T-helper 1 cell treated with Interleukin-12 subunit alpha and Interleukin-12 subunit beta and Interleukin-4 antibody, amounts not matched to agents 30 μg/mL and 1 μg/mL, for 36 hours (primary cell): ENCODE results near the gene CD79B.
"Not testable (repeated sequence)": the region's sequence is repeated elsewhere in the genome, so short reads cannot be mapped to it uniquely, and the experiment has no call there.

Experiments
- H3K27ac Mint-ChIP-seq: one replicate; pipeline ENCODE4 v1.8.0; 2021; ENCODE audit warnings: mild to moderate bottlenecking, mixed read lengths
- H3K27me3 Mint-ChIP-seq: one replicate; pipeline ENCODE4 v1.8.0; 2021; ENCODE audit warnings: low read depth, mixed read lengths
- H3K36me3 Mint-ChIP-seq: one replicate; pipeline ENCODE4 v1.8.0; 2021; ENCODE audit warnings: low read depth, mixed read lengths
- H3K4me1 Mint-ChIP-seq: one replicate; pipeline ENCODE4 v1.8.0; 2021; ENCODE audit warnings: low read depth, mixed read lengths
- H3K4me3 Mint-ChIP-seq: one replicate; pipeline ENCODE4 v1.8.0; 2021; ENCODE audit warnings: mild to moderate bottlenecking, moderate library complexity, mixed read lengths
- H3K9me3 Mint-ChIP-seq: one replicate; pipeline ENCODE4 v1.8.0; 2021; ENCODE audit warnings: mixed read lengths

Gene CD79B

GRCh38 chr17:63917206-63917605 is 14.9 kb downstream of the CD79B start:
- H3K4me3 Mint-ChIP-seq, H3K9me3 Mint-ChIP-seq, H3K27ac Mint-ChIP-seq, H3K36me3 Mint-ChIP-seq: not testable (repeated sequence)
- Mint-ChIP-seq H3K4me1 (peaks cover 15% of the 10 kb centered on the region), H3K27me3 (peaks cover 16% of the 10 kb centered on the region)

- Mint-ChIP-seq H3K4me3 (no peak overlapping the region), H3K36me3 (no peaks in the 10 kb centered on the region), H3K27me3 (peaks cover 16% of the 10 kb centered on the region), H3K27ac (no peak overlapping the region), H3K9me3 (no peaks in the 10 kb centered on the region), H3K4me1 (peaks cover 15% of the 10 kb centered on the region)
Measured at GRCh38 chr17:63916566-63917185, 15.5 kb downstream of the CD79B start.

GRCh38 chr17:63915753-63916152 is 16.4 kb downstream of the CD79B start:
- H3K9me3 Mint-ChIP-seq, H3K36me3 Mint-ChIP-seq, H3K27ac Mint-ChIP-seq, H3K4me3 Mint-ChIP-seq: not testable (repeated sequence)
- H3K4me1 Mint-ChIP-seq, result peaks cover 15% of the 10 kb centered on the region
- H3K27me3 Mint-ChIP-seq, result peaks cover 16% of the 10 kb centered on the region

GRCh38 chr17:63914471-63914870 is 17.7 kb downstream of the CD79B start:
- Mint-ChIP-seq H3K9me3 (no peaks in the 10 kb centered on the region), H3K4me1 (peaks cover 11% of the 10 kb centered on the region), H3K27ac (no peak overlapping the region), H3K36me3 (no peaks in the 10 kb centered on the region), H3K27me3 (peaks cover 23% of the 10 kb centered on the region), H3K4me3 (no peak overlapping the region)

- Mint-ChIP-seq H3K27me3 (peaks cover 26% of the 10 kb centered on the region), H3K36me3 (no peaks in the 10 kb centered on the region), H3K4me3 (no peak overlapping the region), H3K4me1 (peaks cover 3% of the 10 kb centered on the region), H3K27ac (no peak overlapping the region), H3K9me3 (no peaks in the 10 kb centered on the region)
Measured at GRCh38 chr17:63911657-63912100, 20.5 kb downstream of the CD79B start.

GRCh38 chr17:63911041-63911635 is 21.0 kb downstream of the CD79B start, which contains the start of gene CSHL1:
CSHL1 (minus strand) TSS chr17:63911258; CDS start chr17:63911196, 62 bp downstream.
- H3K27me3 Mint-ChIP-seq, result peaks cover 31% of the 10 kb centered on the region
- no peaks in the 10 kb centered on the region for H3K36me3 Mint-ChIP-seq
- H3K4me1 Mint-ChIP-seq, result peaks cover 3% of the 10 kb centered on the region
- no peak within 1 kb of the TSS for H3K27ac Mint-ChIP-seq
- no peaks in the 10 kb centered on the region for H3K9me3 Mint-ChIP-seq
- H3K4me3 Mint-ChIP-seq, result no peak within 1 kb of the TSS

GRCh38 chr17:63910096-63910495 is 22.0 kb downstream of the CD79B start:
- Mint-ChIP-seq H3K9me3 (no peaks in the 10 kb centered on the region), H3K4me1 (peaks cover 3% of the 10 kb centered on the region), H3K27me3 (peaks cover 28% of the 10 kb centered on the region), H3K4me3 (no peak overlapping the region), H3K27ac (no peak overlapping the region), H3K36me3 (no peaks in the 10 kb centered on the region)

- not testable (repeated sequence) for H3K27ac Mint-ChIP-seq
Measured at GRCh38 chr17:63909586-63909985, 22.5 kb downstream of the CD79B start.

GRCh38 chr17:63907161-63907778 is 24.9 kb downstream of the CD79B start:
- H3K9me3 Mint-ChIP-seq, H3K4me3 Mint-ChIP-seq, H3K27ac Mint-ChIP-seq, H3K4me1 Mint-ChIP-seq, H3K36me3 Mint-ChIP-seq: not testable (repeated sequence)
- peaks cover 34% of the 10 kb centered on the region for H3K27me3 Mint-ChIP-seq

More at GRCh38 chr17:63909586-63909985, 22.5 kb downstream of the CD79B start:
- peaks cover 28% of the 10 kb centered on the region for H3K27me3 Mint-ChIP-seq
- H3K36me3 Mint-ChIP-seq, H3K9me3 Mint-ChIP-seq, H3K4me3 Mint-ChIP-seq, H3K4me1 Mint-ChIP-seq: not testable (repeated sequence)

- not testable (repeated sequence) for H3K36me3 Mint-ChIP-seq, H3K9me3 Mint-ChIP-seq, H3K4me3 Mint-ChIP-seq, H3K4me1 Mint-ChIP-seq, H3K27ac Mint-ChIP-seq
- peaks cover 46% of the 10 kb centered on the region for H3K27me3 Mint-ChIP-seq
Measured at GRCh38 chr17:63904796-63905195, 27.3 kb downstream of the CD79B start.

GRCh38 chr17:63903787-63904201 is 28.3 kb downstream of the CD79B start:
- H3K9me3 Mint-ChIP-seq, H3K27ac Mint-ChIP-seq, H3K36me3 Mint-ChIP-seq, H3K4me3 Mint-ChIP-seq: not testable (repeated sequence)
- Mint-ChIP-seq H3K27me3 (peaks cover 36% of the 10 kb centered on the region), H3K4me1 (peaks cover 12% of the 10 kb centered on the region)

GRCh38 chr17:63901971-63902370 is 30.2 kb downstream of the CD79B start:
- not testable (repeated sequence) for H3K4me3 Mint-ChIP-seq, H3K36me3 Mint-ChIP-seq, H3K9me3 Mint-ChIP-seq, H3K27ac Mint-ChIP-seq
- Mint-ChIP-seq H3K4me1 (peaks cover 12% of the 10 kb centered on the region), H3K27me3 (peaks cover 31% of the 10 kb centered on the region)

- H3K27me3 Mint-ChIP-seq, result peaks cover 24% of the 10 kb centered on the region
- not testable (repeated sequence) for H3K4me3 Mint-ChIP-seq, H3K27ac Mint-ChIP-seq
Measured at GRCh38 chr17:63898899-63899798, 33.0 kb downstream of the CD79B start.

GRCh38 chr17:63896524-63897354 is 35.4 kb downstream of the CD79B start, which contains the start of gene CSH1:
CSH1 (minus strand) TSS chr17:63896574; CDS start chr17:63896511, 63 bp downstream.
- H3K9me3 Mint-ChIP-seq, H3K36me3 Mint-ChIP-seq, H3K4me3 Mint-ChIP-seq, H3K27ac Mint-ChIP-seq, H3K4me1 Mint-ChIP-seq: not testable (repeated sequence)
- peaks cover 35% of the 10 kb centered on the region for H3K27me3 Mint-ChIP-seq

More at GRCh38 chr17:63898899-63899798, 33.0 kb downstream of the CD79B start:
- peaks cover 12% of the 10 kb centered on the region for H3K4me1 Mint-ChIP-seq
- H3K9me3 Mint-ChIP-seq, H3K36me3 Mint-ChIP-seq: not testable (repeated sequence)
